SJCRH30 (cell line): ENCODE data around the gene OMP. TPM values are rescaled to one million over a fixed set of nuclear protein-coding genes. Genes with fewer than 3 reads are reported as not detected.

Experiments used
- DNase-seq, 2 experiments: peaks; one replicate each; pipeline ENCODE4 v3.0.0-alpha.2; 2015 to 2020
- H3K27ac ChIP-seq: fragments of 250-450 bp; sonication (Bioruptor Pico); 2 replicates; pipeline ENCODE4 v1.5.1; 2020; ENCODE audit warnings: mild to moderate bottlenecking, moderate library complexity
- H3K27me3 ChIP-seq: fragments of 250-450 bp; sonication (Bioruptor Pico); 2 replicates; pipeline ENCODE4 v1.5.1; 2020; ENCODE audit warnings: mild to moderate bottlenecking, moderate library complexity
- H3K36me3 ChIP-seq: fragments of 250-450 bp; sonication (Bioruptor Pico); 2 replicates; pipeline ENCODE4 v1.5.1; 2020; ENCODE audit warnings: mild to moderate bottlenecking, moderate library complexity
- H3K4me1 ChIP-seq: fragments of 250-450 bp; sonication (Bioruptor Pico); 2 replicates; pipeline ENCODE4 v1.5.1; 2020; ENCODE audit warnings: mild to moderate bottlenecking, moderate library complexity
- H3K4me3 ChIP-seq: fragments of 250-450 bp; sonication (Bioruptor Pico); 2 replicates; pipeline ENCODE4 v1.5.1; 2020; ENCODE audit warnings: mild to moderate bottlenecking, moderate library complexity
- H3K9me3 ChIP-seq: fragments of 250-450 bp; sonication (Bioruptor Pico); replicated peaks from 2 replicates; pipeline ENCODE4 v1.5.1; 2020; ENCODE audit warnings: mild to moderate bottlenecking, moderate library complexity
- total RNA-seq: library from RNA; depleted of rRNA; stranded (reverse); fragments of >200 nt; shearing (Covaris generic); gene quantifications from 2 replicates; pipeline ENCODE4 v1.2.3, GENCODE V29; 2014

Gene OMP
- total RNA-seq, 1 experiment from 2014 or later, result 0.67 TPM

GRCh38 chr11:77139201-77139600 is 36.6 kb downstream of the OMP start:
- no peak for DNase-seq
- H3K36me3 ChIP-seq, result no peaks in the 10 kb centered on the region
- H3K27ac ChIP-seq, result no peak overlapping the region
- H3K9me3 ChIP-seq, result no peaks in the 10 kb centered on the region
- H3K27me3 ChIP-seq, result no peaks in the 10 kb centered on the region
- H3K4me3 ChIP-seq, result no peak overlapping the region
- H3K4me1 ChIP-seq, result peaks cover 28% of the 10 kb centered on the region

- DNase-seq, result peak; percentile 86 to 90
- Histone ChIP-seq H3K27ac (peak overlapping the region; percentile 77), H3K36me3 (no peaks in the 10 kb centered on the region), H3K27me3 (no peaks in the 10 kb centered on the region), H3K4me3 (no peak overlapping the region), H3K9me3 (no peaks in the 10 kb centered on the region), H3K4me1 (peaks cover 28% of the 10 kb centered on the region)
Measured at GRCh38 chr11:77140231-77140851, 37.7 kb downstream of the OMP start.

GRCh38 chr11:77141034-77141433 is 38.4 kb downstream of the OMP start:
- Histone ChIP-seq H3K27me3 (no peaks in the 10 kb centered on the region), H3K4me3 (no peak overlapping the region), H3K4me1 (peaks cover 28% of the 10 kb centered on the region), H3K27ac (peak overlapping the region; percentile 77), H3K9me3 (no peaks in the 10 kb centered on the region), H3K36me3 (no peaks in the 10 kb centered on the region)
- DNase-seq, result no peak

GRCh38 chr11:77141475-77141874 is 38.8 kb downstream of the OMP start:
- H3K4me1 ChIP-seq, result peaks cover 28% of the 10 kb centered on the region

GRCh38 chr11:77142091-77142975 is 39.7 kb downstream of the OMP start:
- H3K27ac ChIP-seq, result no peak overlapping the region
- H3K27me3 ChIP-seq, result no peaks in the 10 kb centered on the region
- H3K4me3 ChIP-seq, result no peak overlapping the region
- H3K9me3 ChIP-seq, result no peaks in the 10 kb centered on the region
- no peaks in the 10 kb centered on the region for H3K36me3 ChIP-seq
- DNase-seq, result no peak
- peaks cover 28% of the 10 kb centered on the region for H3K4me1 ChIP-seq

More at GRCh38 chr11:77141475-77141874, 38.8 kb downstream of the OMP start:
- Histone ChIP-seq H3K36me3 (no peaks in the 10 kb centered on the region), H3K27ac (no peak overlapping the region; the same call in 1 of the 2 replicates), H3K4me3 (no peak overlapping the region), H3K27me3 (no peaks in the 10 kb centered on the region), H3K9me3 (no peaks in the 10 kb centered on the region)
- no peak for DNase-seq

- Histone ChIP-seq H3K36me3 (no peaks in the 10 kb centered on the region), H3K4me3 (no peak overlapping the region), H3K27me3 (no peaks in the 10 kb centered on the region), H3K4me1 (peaks cover 28% of the 10 kb centered on the region), H3K27ac (no peak overlapping the region), H3K9me3 (no peaks in the 10 kb centered on the region)
- DNase-seq, result no peak
Measured at GRCh38 chr11:77143405-77144020, 40.9 kb downstream of the OMP start.

GRCh38 chr11:77144196-77144856 is 41.7 kb downstream of the OMP start:
- no peak overlapping the region for H3K27ac ChIP-seq
- H3K27me3 ChIP-seq, result no peaks in the 10 kb centered on the region
- H3K9me3 ChIP-seq, result no peaks in the 10 kb centered on the region
- no peak for DNase-seq
- peaks cover 27% of the 10 kb centered on the region for H3K4me1 ChIP-seq
- H3K36me3 ChIP-seq, result no peaks in the 10 kb centered on the region
- no peak overlapping the region for H3K4me3 ChIP-seq

- Histone ChIP-seq H3K9me3 (no peaks in the 10 kb centered on the region), H3K27me3 (no peaks in the 10 kb centered on the region), H3K27ac (no peak overlapping the region), H3K36me3 (no peaks in the 10 kb centered on the region), H3K4me3 (no peak overlapping the region), H3K4me1 (peaks cover 21% of the 10 kb centered on the region)
- no peak for DNase-seq
Measured at GRCh38 chr11:77144857-77145428, 42.3 kb downstream of the OMP start.

- Histone ChIP-seq H3K27ac (no peak overlapping the region), H3K36me3 (no peaks in the 10 kb centered on the region), H3K27me3 (no peaks in the 10 kb centered on the region), H3K9me3 (no peaks in the 10 kb centered on the region), H3K4me1 (peaks cover 12% of the 10 kb centered on the region), H3K4me3 (no peak overlapping the region)
- no peak for DNase-seq
Measured at GRCh38 chr11:77146261-77147035, 43.8 kb downstream of the OMP start.

- H3K27me3 ChIP-seq, result no peaks in the 10 kb centered on the region
- DNase-seq, result no peak
- no peaks in the 10 kb centered on the region for H3K36me3 ChIP-seq
- peaks cover 13% of the 10 kb centered on the region for H3K4me1 ChIP-seq
- no peaks in the 10 kb centered on the region for H3K9me3 ChIP-seq
- no peak overlapping the region for H3K27ac ChIP-seq
- no peak overlapping the region for H3K4me3 ChIP-seq
Measured at GRCh38 chr11:77147036-77147315, 44.3 kb downstream of the OMP start.

GRCh38 chr11:77147668-77148321 is 45.2 kb downstream of the OMP start:
- H3K4me3 ChIP-seq, result no peak overlapping the region
- no peaks in the 10 kb centered on the region for H3K27me3 ChIP-seq
- DNase-seq, result no peak
- no peaks in the 10 kb centered on the region for H3K9me3 ChIP-seq
- H3K27ac ChIP-seq, result no peak overlapping the region
- peaks cover 20% of the 10 kb centered on the region for H3K4me1 ChIP-seq
- no peaks in the 10 kb centered on the region for H3K36me3 ChIP-seq

- Histone ChIP-seq H3K27me3 (no peaks in the 10 kb centered on the region), H3K4me1 (peaks cover 33% of the 10 kb centered on the region), H3K9me3 (no peaks in the 10 kb centered on the region), H3K4me3 (no peak overlapping the region), H3K36me3 (no peaks in the 10 kb centered on the region), H3K27ac (no peak overlapping the region)
- no peak for DNase-seq
Measured at GRCh38 chr11:77148963-77149715, 46.5 kb downstream of the OMP start.

- H3K9me3 ChIP-seq, result no peaks in the 10 kb centered on the region
- no peak overlapping the region for H3K4me3 ChIP-seq
- no peak for DNase-seq
- H3K36me3 ChIP-seq, result no peaks in the 10 kb centered on the region
- no peaks in the 10 kb centered on the region for H3K27me3 ChIP-seq
- peaks cover 38% of the 10 kb centered on the region for H3K4me1 ChIP-seq
- no peak overlapping the region for H3K27ac ChIP-seq
Measured at GRCh38 chr11:77149716-77150392, 47.2 kb downstream of the OMP start.
